CD1c-positive myeloid dendritic cell (primary cell): ENCODE measurements around the gene LRPPRC.

Experiments
- DNase-seq: peaks from one replicate; pipeline ENCODE4 v3.0.0-alpha.2; 2016; ENCODE audit errors: extremely low spot score

Gene LRPPRC

DNA sequence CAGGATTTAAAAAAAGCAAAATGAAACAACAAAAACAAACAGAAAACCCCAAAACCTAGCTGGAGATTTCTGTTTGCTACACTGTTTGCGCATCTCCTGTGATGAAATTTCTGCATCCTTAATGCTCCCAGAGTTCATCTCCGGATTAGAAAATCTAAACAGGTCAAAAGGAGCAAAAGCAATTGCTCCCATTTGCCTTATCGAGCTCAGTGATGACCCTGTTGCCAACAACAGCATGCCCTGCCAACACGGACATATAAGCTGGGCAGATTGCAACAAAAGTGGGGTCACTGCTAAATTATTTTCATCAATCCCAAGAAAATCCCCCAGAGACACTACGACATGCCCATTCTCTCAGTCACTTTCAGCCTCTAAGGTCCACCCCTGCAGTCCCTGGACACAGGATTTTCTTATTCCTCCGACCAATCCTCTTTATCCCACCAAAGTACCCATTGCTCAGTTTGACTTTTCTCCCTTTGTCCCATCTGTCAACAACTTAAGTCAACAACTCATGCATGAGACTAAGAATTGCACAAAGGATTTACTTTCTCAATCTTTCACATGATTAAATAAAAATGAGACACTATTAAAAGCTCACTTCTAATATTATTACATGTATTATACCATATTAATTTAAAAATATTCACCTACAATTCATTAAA is 89.2 kb downstream of the LRPPRC start:
- no peak for DNase-seq

DNA sequence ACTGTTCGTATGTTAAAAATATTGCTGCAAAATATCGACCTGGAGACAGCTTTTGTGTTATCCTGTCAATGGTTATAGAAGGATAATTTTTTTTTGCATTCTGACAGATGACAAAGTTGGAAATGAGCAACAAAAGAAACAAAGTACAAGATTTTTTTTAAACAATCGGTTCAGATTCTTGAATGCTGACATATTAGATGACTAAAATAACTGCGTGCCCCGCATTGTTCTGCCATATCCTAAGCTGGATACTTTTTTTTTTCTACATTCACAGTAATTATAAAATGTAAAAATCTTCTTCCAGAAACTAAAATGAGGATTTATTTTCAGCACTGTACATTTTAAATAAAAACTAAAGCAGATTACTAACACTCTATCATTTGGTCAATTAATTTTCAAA is 89.9 kb downstream of the LRPPRC start:
- no peak for DNase-seq

GRCh38 chr2:43905371-43905803 is 90.4 kb downstream of the LRPPRC start:
- no peak for DNase-seq

- DNase-seq = no peak
These were observed 96.2 kb downstream of the LRPPRC start for GRCh38 chr2:43899589-43899988.

DNA sequence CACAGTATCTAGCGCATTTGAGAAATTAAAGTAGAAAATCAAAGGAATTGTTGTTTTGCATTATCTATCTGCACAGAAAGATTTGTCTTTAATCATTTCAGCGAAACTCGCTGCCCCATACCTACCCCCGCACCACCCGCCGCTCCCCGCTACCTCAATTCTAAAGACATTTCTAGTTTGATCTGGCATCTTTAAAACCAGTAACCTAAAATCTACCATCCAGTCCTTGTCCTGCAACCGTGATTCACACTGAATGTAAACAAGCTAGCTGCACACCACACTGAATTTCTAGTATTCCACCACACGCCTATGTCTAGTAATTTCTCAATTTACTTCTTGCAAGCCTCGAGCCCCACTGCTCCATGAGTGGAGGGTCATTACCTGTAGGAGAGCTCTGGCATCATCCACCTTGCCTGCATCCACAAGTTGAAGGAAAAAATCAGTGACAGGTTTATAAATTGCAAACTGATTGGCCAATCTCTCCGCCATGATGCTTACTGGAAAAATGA is 96.9 kb downstream of the LRPPRC start:
- DNase-seq = no peak

- DNase-seq = no peak
These were observed 97.5 kb downstream of the LRPPRC start for GRCh38 chr2:43898134-43898837.

- DNase-seq = no peak
These were observed 98.3 kb downstream of the LRPPRC start for GRCh38 chr2:43897492-43897891.

- no peak for DNase-seq
These were observed 98.9 kb downstream of the LRPPRC start for GRCh38 chr2:43896906-43897305.

DNA sequence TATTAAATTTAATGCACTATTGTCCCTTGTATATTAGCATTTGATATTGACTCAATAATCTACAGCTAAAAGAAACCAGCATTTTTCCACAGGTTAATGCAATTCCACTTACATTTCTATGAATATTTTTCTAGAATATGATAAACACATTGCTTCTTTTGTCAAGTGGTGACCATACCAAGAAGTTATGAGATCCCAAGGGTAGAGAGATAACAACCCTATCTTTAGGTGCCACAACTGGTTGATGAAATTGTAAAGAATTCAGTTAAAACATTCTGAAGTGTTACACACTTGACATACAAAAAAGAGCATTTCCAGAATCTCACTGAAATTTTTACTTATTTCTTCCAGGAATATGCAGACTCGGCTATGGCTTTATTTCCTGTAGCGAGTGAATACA is 101.0 kb downstream of the LRPPRC start:
- no peak for DNase-seq

DNA sequence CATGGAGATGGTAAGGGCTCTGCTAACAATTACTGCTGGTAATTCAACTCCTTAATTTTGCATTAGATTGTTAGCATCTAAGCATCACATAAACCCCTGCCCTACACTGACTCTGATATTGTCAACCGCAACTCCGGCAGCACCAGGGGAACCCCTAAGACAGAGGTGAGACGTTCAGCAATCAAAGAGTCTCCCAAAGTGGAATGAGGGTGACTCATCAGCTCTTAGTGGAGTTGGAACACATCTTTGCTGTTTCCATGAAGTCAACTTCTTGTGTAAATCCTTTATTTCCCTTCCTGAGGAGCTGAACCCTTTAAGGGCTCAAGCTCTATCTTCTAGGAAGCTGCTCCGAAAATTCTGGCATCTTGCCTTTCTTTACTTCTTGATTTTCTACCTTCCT is 104.9 kb downstream of the LRPPRC start:
- no peak for DNase-seq

- DNase-seq = no peak
These were observed 106.4 kb downstream of the LRPPRC start for GRCh38 chr2:43889416-43889815.

DNA sequence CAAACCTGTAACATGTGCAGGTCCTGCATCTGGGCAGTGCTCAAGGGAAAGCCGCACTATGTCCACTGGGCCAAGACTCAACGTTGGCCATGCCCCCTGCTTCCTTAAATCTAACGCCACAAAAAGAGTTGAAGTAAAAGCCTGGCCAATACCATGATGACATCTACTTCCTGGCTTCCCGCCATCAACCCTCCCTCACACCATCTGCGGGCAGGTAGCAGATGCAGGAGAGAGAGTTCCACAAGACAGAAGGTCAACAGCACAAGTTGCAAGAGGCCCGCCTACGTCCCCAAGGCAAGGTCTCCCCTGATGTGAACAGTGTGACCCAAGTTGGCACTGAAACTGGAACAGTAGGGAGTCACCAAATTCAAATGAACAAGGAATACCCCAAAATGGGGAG is 108.6 kb downstream of the LRPPRC start:
- DNase-seq = no peak

DNA sequence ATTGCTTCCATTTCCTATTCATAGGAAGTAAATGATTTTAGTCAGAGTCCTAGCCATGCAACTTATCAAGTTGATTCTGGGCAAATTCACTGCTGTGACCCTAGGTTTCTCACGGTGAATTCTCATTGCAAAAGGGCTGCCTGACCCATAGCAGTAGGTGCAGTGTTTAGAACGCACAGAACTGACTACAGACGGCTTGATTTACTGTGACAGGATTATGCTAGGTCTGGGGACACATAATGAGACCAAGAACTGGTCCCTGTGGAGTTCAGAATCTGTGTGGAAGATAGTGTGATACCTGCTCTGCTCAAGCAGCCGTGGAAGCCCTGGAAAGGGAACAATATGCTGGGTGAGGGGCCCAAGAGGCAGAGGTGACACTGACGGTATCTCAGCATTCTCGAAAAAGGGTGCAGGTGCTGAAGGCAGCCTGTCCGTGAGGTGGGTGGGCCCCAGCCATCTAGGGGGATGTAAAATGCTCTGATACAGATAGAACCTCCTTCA is 110.6 kb downstream of the LRPPRC start:
- DNase-seq = no peak

DNA sequence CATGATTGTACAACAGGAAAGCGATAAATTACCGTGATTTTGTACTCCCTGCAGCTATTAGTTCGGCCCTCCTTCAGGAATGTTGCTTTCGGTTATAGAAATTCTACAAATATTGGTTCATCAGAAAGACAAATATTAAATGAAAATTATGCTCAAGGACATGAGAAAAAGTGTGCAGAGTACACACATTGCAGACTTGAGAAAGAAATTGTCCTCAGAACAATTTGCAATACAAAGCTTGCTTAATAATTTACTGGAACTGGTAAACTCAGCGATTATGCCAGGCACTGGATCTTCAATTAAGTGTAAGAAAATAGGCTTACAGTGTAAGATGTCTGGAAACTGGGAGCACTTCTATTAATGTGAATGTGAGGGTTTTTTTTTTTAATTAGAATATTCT is 111.1 kb downstream of the LRPPRC start:
- no peak for DNase-seq

DNA sequence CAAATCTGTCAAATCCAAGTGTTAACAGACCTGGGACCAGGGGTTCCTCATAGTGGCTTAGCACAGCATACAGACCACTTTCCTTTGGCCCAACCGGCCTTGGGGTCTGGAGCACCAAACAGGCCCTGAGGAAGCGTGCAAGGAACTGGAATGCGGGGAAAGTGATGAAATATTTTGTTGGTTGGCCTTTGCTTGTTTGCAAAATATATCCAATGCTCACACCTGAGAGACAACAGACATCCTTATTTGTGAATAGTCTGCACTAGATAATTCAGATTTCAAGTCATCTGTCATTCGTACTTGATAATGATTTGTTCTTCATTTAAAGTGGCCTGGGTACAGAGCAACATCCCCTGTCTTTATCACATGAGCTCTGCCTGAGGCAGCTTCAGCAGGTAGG is 113.5 kb downstream of the LRPPRC start:
- no peak for DNase-seq

DNA sequence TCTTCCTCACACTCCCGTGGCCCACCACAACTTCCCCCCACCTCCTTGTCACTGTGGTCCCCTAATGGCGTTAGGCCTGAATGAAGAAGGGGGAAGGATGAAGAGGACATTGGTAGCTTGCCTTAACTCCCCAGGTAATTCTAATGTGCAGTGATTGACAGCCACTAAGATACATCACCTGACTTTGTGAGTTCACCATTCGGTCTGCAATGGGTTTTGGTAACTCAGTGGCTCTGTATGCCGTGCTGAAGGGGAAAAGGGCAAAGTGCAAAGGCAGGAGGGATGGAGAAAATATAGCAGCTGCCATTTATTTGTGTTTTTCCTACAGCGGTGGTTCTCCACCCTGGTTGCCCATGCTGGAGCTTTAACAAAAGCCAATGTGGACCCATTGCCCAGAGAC is 114.8 kb downstream of the LRPPRC start:
- DNase-seq = no peak

GRCh38 chr2:43880471-43880870 is 115.3 kb downstream of the LRPPRC start:
- DNase-seq = no peak

GRCh38 chr2:43879261-43879660 is 116.5 kb downstream of the LRPPRC start:
- no peak for DNase-seq

- peak; percentile 48 for DNase-seq
These were observed 117.9 kb downstream of the LRPPRC start for GRCh38 chr2:43877782-43878464.

DNA sequence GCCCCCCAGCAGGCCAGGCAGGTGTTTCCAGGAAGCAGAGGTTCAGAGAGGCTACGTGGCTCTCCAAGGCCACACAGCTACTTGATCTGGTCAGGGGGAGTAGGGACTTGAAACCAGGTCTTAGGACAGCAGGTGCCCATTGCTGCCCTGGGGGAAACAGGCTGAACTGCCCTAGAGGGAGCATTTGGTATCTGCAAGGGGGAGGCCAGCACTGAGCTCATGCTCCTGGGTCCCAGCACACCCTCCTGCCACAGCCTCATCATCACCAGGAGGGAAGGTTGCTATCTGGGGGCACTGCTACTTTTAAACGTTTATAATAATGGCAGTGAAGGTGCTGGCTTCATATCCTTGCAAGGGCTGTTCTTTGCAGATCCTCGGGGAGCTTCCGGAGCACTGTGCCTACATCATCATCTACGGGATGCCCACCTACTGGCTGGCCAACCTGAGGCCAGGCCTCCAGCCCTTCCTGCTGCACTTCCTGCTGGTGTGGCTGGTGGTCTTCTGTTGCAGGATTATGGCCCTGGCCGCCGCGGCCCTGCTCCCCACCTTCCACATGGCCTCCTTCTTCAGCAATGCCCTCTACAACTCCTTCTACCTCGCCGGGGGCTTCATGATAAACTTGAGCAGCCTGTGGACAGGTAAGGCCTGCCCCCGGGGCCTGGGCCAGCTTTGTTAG is 120.9 kb downstream of the LRPPRC start:
- DNase-seq = no peak

DNA sequence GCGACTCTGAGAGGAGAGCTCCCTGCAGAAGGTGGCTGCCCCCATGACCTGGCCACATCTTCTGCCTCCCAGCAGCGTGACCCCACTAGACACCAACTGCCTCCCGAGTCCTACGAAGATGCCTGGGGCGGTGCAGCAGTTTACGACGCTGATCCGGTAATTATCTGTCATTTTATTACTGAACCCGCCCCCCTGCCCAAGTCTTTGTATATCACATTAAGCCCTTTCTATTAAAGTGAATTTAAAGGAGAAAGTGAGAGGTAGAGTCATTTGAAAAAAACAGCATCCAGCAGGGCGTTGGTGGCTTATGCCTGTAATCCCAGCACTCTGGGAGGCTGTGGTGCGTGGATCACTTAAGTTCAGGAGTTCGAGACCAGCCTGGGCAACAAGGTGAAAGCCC is 123.6 kb downstream of the LRPPRC start:
- DNase-seq = no peak

DNA sequence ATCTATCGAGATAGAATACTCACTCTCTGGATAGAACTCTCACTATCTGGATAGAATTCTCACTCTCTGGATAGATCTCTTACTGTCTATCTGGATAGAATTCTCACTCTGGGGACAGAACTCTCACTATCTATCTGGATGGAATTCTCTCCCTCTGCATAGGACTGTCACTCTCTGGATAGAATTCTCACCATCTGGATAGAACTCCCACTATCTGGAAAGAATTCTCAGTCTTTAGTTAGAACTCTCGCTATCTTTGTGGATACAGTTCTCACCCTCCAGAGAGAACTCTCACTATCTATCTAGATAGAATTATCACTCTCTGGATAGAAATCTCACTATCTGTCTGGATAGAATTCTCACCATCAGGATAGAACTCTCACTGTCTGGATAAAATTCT is 140.5 kb downstream of the LRPPRC start:
- DNase-seq = no peak
